Posterior cingulate gyrus (tissue), 11 donors: ENCODE data around the gene IL15RA.
"Not testable (repeated sequence)": the region's sequence is repeated elsewhere in the genome, so short reads cannot be mapped to it uniquely, and the experiment has no call there.

Experiments
- DNase-seq, 10 donors: peaks; one replicate each; pipeline versions ENCODE4 v3.0.0 to v3.0.0-alpha.2; 2020 to 2021; ENCODE audit warnings: mixed read lengths in 3 of 10
- intact Hi-C: fragments of 100-400 bp; cut with DNase I; formaldehyde crosslinking; loops from one replicate; pipeline ENCODE4 v1.15.1; 2023

The IL15RA gene

GRCh38 chr10:6008497-6009142 is 31.3 kb upstream of the IL15RA start:
- no peak for DNase-seq

GRCh38 chr10:6006991-6007390 is 29.6 kb upstream of the IL15RA start:
- intact Hi-C loops: no loop called here
- DNase-seq: no peak

More at GRCh38 chr10:6008497-6009142, 31.3 kb upstream of the IL15RA start:
- intact Hi-C loops: no loop called here

GRCh38 chr10:6006546-6006945 is 29.2 kb upstream of the IL15RA start:
- intact Hi-C loops: no loop called here

GRCh38 chr10:6005856-6006395 is 28.6 kb upstream of the IL15RA start:
- DNase-seq: no peak
- intact Hi-C loops: no loop called here

More at GRCh38 chr10:6006546-6006945, 29.2 kb upstream of the IL15RA start:
- no peak for DNase-seq

GRCh38 chr10:6005161-6005804 is 27.9 kb upstream of the IL15RA start:
- intact Hi-C loops, DNase-seq: not testable (repeated sequence)

- intact Hi-C loops: no loop called here
- DNase-seq: no peak
These were observed 25.6 kb upstream of the IL15RA start for GRCh38 chr10:6002809-6003510.

GRCh38 chr10:5999440-6000165 is 22.3 kb upstream of the IL15RA start:
- intact Hi-C loops: loop anchor here (2.0 kb wide), 1 partner anchor 25 kb away; no protein-coding TSS in a partner anchor
- no peak for DNase-seq

GRCh38 chr10:5996696-5997095 is 19.4 kb upstream of the IL15RA start:
- intact Hi-C loops: no loop called here
- DNase-seq: no peak

- no peak for DNase-seq
- intact Hi-C loops: no loop called here
These were observed 15.1 kb upstream of the IL15RA start for GRCh38 chr10:5992398-5992797.

- DNase-seq: no peak
- intact Hi-C loops: no loop called here
These were observed 14.4 kb upstream of the IL15RA start for GRCh38 chr10:5991708-5992107.

GRCh38 chr10:5989756-5990155 is 12.4 kb upstream of the IL15RA start:
- no peak for DNase-seq
- intact Hi-C loops: no loop called here

- DNase-seq: no peak
- intact Hi-C loops: no loop called here
These were observed 11.1 kb upstream of the IL15RA start for GRCh38 chr10:5988336-5988920.

- no peak for DNase-seq
- intact Hi-C loops: no loop called here
These were observed 10.4 kb upstream of the IL15RA start for GRCh38 chr10:5987747-5988146.

GRCh38 chr10:5985029-5985428 is 7.7 kb upstream of the IL15RA start:
- intact Hi-C loops: no loop called here
- DNase-seq: no peak

- intact Hi-C loops: no loop called here
- no peak for DNase-seq
These were observed 6.4 kb upstream of the IL15RA start for GRCh38 chr10:5983774-5984173.

- intact Hi-C loops: no loop called here
- no peak for DNase-seq
These were observed 4.2 kb upstream of the IL15RA start for GRCh38 chr10:5981529-5981928.

- DNase-seq: no peak
- intact Hi-C loops: no loop called here
These were observed 817 bp upstream of the IL15RA start for GRCh38 chr10:5978230-5978489.

- intact Hi-C loops: loop anchor here (2.0 kb wide), 1 partner anchor 32 kb away; no protein-coding TSS in a partner anchor
- DNase-seq: peak in 4 of 10 donors; percentile 30 to 89 (median 82)
These were observed 552 bp downstream of the IL15RA start for GRCh38 chr10:5976512-5977470.
